ENCODE results near the gene PLPP7. TPM values are rescaled to one million over a fixed set of nuclear protein-coding genes. Genes with fewer than 3 reads are reported as not detected.

The PLPP7 gene
- total RNA-seq, 1 donor from 2014 or later = 5.4 TPM

DNA sequence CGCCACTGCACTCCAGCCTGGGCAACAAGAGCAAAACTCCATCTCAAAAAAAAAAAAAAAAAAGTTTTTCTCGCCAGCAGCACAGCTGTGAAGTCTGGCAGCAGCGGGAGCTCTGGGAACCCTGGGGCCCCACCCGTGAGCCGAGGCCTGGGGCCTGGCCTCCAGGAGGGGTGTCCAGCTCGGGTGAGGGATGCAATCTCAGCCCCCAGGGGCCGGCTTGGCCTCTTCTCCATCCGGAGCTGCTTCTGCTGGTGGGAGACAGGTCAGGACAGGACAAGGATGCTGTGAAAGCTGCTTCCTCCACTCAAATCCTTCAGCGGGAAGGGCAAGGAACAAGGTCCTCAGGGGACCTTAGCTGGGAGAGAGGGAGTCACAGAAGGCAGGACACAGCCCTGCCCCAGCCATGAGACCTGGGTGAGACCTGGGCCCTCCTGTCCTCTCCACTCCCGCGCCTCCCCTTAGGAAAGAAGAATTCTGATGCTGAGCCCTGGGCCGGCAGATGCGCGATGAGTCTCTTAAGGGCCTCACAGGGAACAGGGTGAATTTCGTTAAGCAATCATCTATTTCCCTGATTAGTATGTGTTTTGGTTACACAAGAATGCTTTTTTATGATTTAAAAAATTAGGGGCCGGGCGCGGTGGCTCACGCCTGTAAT is 30.6 kb downstream of the PLPP7 start:
- Histone ChIP-seq H2AFZ (replicated peaks) (no peak overlapping the region), H3K4me3 (no peak overlapping the region), H4K20me1 (ENCODE audit: low read depth) (no peaks in the 10 kb centered on the region), H3K27ac (no peak overlapping the region), H3K4me2 (no peak overlapping the region), H3K79me2 (ENCODE audit: low read depth) (no peaks in the 10 kb centered on the region), H3K9me3 (ENCODE audit: low read depth) (no peaks in the 10 kb centered on the region), H3K36me3 (no peaks in the 10 kb centered on the region), H3K9ac (no peak overlapping the region), H3F3A (ENCODE audit: low read depth) (no peaks in the 10 kb centered on the region), H3K4me1 (no peaks in the 10 kb centered on the region), H3K27me3 (no peaks in the 10 kb centered on the region)
- H3K9me3 Mint-ChIP-seq = no peaks in the 10 kb centered on the region
- no peak overlapping the region for H3K4me3 Mint-ChIP-seq
- H3K36me3 Mint-ChIP-seq = no peaks in the 10 kb centered on the region
- DNase-seq (ENCODE audit: low spot score) = no peak
- peaks cover 7% of the 10 kb centered on the region for H3K4me1 Mint-ChIP-seq
- H3K27me3 Mint-ChIP-seq (ENCODE audit: insufficient read depth, low read depth) = no peaks in the 10 kb centered on the region
- TF ChIP-seq EZH2phosphoT487 (IDR thresholded peaks at IDR 0.05) (no peak), EZH2 (IDR thresholded peaks at IDR 0.05) (no peak)
- TF ChIP-seq, protein P1, sequence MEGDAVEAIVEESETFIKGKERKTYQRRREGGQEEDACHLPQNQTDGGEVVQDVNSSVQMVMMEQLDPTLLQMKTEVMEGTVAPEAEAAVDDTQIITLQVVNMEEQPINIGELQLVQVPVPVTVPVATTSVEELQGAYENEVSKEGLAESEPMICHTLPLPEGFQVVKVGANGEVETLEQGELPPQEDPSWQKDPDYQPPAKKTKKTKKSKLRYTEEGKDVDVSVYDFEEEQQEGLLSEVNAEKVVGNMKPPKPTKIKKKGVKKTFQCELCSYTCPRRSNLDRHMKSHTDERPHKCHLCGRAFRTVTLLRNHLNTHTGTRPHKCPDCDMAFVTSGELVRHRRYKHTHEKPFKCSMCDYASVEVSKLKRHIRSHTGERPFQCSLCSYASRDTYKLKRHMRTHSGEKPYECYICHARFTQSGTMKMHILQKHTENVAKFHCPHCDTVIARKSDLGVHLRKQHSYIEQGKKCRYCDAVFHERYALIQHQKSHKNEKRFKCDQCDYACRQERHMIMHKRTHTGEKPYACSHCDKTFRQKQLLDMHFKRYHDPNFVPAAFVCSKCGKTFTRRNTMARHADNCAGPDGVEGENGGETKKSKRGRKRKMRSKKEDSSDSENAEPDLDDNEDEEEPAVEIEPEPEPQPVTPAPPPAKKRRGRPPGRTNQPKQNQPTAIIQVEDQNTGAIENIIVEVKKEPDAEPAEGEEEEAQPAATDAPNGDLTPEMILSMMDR (IDR thresholded peaks at IDR 0.05) = no peak
- H3K27ac Mint-ChIP-seq = no peak overlapping the region

DNA sequence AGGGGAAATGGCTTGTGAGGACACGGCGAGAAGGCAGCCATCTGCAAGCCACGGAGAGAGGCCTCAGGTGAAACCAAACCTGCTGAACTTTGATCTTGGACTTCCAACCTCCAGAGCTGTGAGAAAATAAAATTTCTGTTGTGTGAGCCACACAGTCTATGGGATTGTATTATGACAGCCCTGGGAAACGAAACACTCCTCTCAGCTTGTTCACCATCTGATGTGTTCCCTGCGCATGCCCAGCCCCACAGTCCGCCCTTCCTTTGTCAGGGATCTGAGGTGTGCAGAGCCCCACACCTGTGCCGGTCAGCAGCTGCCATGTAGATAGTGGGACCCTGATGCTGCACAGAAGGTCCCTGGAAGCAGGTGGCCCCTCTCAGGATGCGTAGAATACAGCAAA is 34.1 kb downstream of the PLPP7 start:
- Mint-ChIP-seq H3K4me3 (no peak overlapping the region), H3K27me3 (ENCODE audit: insufficient read depth, low read depth) (no peaks in the 10 kb centered on the region), H3K36me3 (no peaks in the 10 kb centered on the region), H3K9me3 (no peaks in the 10 kb centered on the region), H3K4me1 (peaks cover 2% of the 10 kb centered on the region), H3K27ac (no peak overlapping the region)
- H3K36me3 ChIP-seq = no peaks in the 10 kb centered on the region
- no peak overlapping the region for H3K4me3 ChIP-seq
- H4K20me1 ChIP-seq (ENCODE audit: low read depth) = no peaks in the 10 kb centered on the region
- no peak for DNase-seq (ENCODE audit: low spot score)
- no peaks in the 10 kb centered on the region for H3F3A ChIP-seq (ENCODE audit: low read depth)
- TF ChIP-seq EZH2 (IDR thresholded peaks at IDR 0.05) (no peak), EZH2phosphoT487 (IDR thresholded peaks at IDR 0.05) (no peak)
- TF ChIP-seq, protein P1 (IDR thresholded peaks at IDR 0.05) = no peak
- H2AFZ ChIP-seq (replicated peaks) = no peak overlapping the region
- H3K79me2 ChIP-seq (ENCODE audit: low read depth) = no peaks in the 10 kb centered on the region
- no peak overlapping the region for H3K27ac ChIP-seq
- H3K4me1 ChIP-seq = no peaks in the 10 kb centered on the region
- H3K9me3 ChIP-seq (ENCODE audit: low read depth) = no peaks in the 10 kb centered on the region
- H3K27me3 ChIP-seq = no peaks in the 10 kb centered on the region
- no peak overlapping the region for H3K9ac ChIP-seq
- H3K4me2 ChIP-seq = no peak overlapping the region

DNA sequence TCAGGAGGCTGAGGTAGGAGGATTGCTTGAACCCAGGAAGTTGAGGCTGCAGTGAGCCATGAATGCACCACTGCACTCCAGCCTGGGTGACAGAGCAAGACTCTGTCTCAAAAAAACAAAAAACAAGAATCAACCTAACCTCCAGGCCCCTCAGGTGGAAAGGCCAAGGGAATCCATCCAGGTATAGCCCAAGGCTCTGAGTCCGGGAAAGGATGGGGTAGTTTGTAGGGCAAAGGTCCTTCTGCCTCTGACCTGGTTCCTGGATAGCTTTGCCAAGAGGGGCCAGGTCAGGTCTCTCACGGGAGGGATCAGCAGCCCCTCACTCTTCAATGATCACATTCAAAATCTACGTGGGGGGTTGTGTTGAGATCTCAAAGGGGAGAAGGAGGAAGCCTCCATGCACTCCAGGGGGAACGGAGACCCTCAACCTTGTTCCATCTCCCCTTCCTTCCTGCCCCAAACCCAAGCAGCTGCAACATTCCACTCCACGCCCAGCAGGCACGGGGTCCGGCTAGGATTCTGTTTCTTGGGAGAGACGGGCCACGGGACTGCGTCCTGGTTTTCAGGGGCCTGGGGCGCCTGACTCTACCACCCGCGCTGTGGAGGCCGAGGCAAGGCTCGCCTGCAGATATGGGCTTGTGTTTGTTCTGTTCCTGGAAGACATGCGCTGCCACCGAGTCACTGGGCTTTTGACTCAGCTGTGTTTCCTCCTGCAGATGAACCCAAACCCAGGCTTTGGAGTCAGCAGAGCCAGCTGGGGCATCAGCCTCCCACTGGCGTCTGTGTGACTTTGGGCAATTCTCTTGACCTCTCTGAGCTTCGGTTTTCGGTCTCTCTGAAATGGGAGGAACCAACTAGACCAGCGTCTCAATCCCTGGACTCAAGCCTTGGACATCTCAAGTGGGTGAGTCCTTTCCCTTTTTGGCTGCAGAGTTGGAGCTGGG is 35.5 kb downstream of the PLPP7 start:
- H3K4me1 Mint-ChIP-seq = peaks cover 8% of the 10 kb centered on the region
- Histone ChIP-seq H3K4me3 (no peak overlapping the region), H4K20me1 (ENCODE audit: low read depth) (no peaks in the 10 kb centered on the region), H3K4me2 (no peak overlapping the region), H3K79me2 (ENCODE audit: low read depth) (no peaks in the 10 kb centered on the region), H3K9ac (no peak overlapping the region), H3K27ac (no peak overlapping the region), H3K27me3 (no peaks in the 10 kb centered on the region), H2AFZ (replicated peaks) (no peak overlapping the region), H3K36me3 (no peaks in the 10 kb centered on the region), H3F3A (ENCODE audit: low read depth) (peaks cover 7% of the 10 kb centered on the region), H3K4me1 (peaks cover 14% of the 10 kb centered on the region), H3K9me3 (ENCODE audit: low read depth) (no peaks in the 10 kb centered on the region)
- H3K9me3 Mint-ChIP-seq = no peaks in the 10 kb centered on the region
- TF ChIP-seq EZH2 (IDR thresholded peaks at IDR 0.05) (no peak), EZH2phosphoT487 (IDR thresholded peaks at IDR 0.05) (no peak)
- TF ChIP-seq, protein P1 (IDR thresholded peaks at IDR 0.05) = no peak
- DNase-seq (ENCODE audit: low spot score) = no peak
- no peak overlapping the region for H3K27ac Mint-ChIP-seq
- no peaks in the 10 kb centered on the region for H3K27me3 Mint-ChIP-seq (ENCODE audit: insufficient read depth, low read depth)
- H3K36me3 Mint-ChIP-seq = no peaks in the 10 kb centered on the region
- H3K4me3 Mint-ChIP-seq = no peak overlapping the region

All from neural progenitor cell (in vitro differentiated cells).